ENCODE measurements around the gene LRRC8A.
A peak's percentile ranks its signal among the peaks of the same experiment; 100 is the strongest.
"Not testable (repeated sequence)": the region's sequence is repeated elsewhere in the genome, so short reads cannot be mapped to it uniquely, and the experiment has no call there.

LRRC8A gene

DNA sequence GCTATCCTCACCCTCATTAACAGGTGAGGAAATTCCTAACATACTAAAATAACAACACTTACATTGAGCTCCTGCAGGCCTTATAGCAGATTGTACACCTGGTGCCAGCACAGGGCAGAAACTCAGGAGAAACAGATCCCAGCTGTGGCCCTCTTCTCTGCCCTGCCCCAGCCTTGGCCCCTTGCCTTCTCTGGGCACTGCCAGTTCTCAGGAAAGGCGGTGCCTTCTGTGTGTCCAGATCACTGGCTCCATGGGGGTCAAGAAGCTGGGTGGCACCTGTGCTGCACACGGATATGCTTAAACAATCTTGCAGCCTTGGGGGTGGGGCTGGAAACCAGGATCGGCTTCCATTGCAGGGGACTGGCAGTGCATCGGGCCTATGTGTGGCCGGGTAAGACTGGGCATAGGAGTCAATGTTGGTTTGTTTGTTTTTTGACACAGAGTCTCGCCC lies 19.5 kb upstream of the LRRC8A start:
- DNase-seq (ENCODE audit: low read depth): no peak
- H3K4me3 ChIP-seq (ENCODE audit: low read depth, low read length): no peak overlapping the region

DNA sequence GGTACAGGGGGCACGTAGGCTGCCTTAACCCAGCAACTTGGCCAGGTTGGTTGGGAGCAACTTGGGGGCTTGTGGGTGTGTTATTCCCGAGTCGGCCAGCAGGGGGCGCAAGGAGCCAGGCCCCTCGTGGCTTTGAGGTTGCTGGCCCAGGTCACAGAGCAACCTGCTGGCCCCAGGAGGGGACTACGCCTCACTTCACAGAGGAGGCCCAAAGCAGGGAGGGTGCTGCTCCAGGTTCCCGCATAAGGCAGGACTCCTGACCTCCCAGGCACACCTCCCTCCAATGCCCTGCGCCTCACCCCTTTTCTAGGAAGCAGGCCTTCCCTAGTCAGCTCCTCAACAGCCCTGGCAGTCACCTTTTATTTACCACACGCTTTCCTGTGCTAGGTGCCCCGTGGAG lies 18.3 kb upstream of the LRRC8A start:
- DNase-seq (ENCODE audit: low read depth): no peak
- no peak overlapping the region for H3K4me3 ChIP-seq (ENCODE audit: low read depth, low read length)

DNA sequence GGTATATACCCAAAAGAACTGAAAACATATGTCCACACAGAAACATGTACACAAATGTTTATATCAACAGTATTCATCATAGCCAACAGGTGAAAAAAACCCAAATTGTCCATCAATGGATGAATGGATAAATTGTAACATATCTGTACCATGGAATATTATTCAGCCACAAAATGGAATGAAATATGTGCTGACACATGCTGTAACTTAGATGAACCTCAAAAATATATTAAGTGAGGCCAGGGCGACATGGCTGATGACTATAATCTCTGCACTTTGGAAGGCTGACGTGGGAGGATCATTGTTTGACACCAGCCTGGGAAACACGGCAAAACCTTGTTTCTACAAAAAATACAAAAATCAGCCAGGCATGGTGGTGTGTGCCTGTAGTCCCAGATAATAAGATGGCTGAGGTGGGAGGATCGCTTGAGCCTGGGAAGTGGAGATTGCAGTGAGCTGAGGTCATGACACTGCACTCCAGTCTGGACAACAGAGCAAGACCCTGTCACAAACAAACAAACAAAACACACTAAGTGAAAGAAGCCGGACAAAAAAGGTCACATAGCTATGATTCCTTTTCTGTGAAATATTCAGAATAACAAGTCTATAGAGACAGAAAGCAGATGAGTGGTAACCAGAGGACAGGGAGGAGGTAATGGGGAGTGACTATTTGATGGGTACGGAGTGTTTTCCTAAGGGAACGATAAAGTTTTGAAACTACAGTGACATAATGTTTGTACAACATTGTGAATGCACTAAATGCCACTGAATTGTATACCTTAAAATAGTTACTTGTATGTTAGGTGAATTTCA lies 11.6 kb upstream of the LRRC8A start:
- DNase-seq (ENCODE audit: low read depth): no peak
- H3K4me3 ChIP-seq (ENCODE audit: low read depth, low read length): no peak overlapping the region

DNA sequence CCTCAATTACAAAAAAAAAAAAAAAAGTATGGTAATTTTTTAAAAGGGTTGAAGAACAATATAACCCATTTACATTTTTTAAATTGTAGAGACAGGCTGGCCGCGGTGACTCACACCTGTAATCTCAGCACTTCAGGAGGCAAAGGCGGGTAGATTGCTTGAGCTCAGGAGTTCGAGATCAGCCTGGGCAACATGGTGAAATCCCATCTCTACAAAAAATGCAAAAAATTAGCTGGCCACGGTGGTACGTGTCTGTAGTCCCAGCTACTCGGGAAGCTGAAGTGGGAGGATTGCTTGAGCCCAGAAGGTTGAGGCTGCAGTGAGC lies 11.0 kb upstream of the LRRC8A start:
- not testable (repeated sequence) for H3K4me3 ChIP-seq (ENCODE audit: low read depth, low read length); DNase-seq (ENCODE audit: low read depth)

DNA sequence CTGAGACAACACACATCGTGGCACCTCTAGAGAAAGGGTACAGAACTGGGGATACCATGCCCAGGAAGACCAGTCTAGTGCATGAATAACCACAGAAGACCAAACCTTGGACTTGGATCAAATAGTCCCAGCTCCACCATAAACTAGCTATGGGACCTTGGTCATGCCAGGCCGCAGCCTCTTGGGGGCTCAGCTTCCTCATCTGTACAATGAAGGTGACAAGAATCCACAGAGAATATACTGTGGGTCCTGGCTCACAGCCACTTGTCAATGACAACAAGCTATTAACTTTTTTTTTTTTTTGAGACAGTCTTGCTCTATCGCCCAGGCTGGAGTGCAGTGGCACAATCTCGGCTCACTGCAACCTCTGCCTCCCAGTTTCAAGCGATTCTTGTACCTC lies 4.1 kb upstream of the LRRC8A start:
- DNase-seq (ENCODE audit: low read depth): no peak
- no peak overlapping the region for H3K4me3 ChIP-seq (ENCODE audit: low read depth, low read length)

DNA sequence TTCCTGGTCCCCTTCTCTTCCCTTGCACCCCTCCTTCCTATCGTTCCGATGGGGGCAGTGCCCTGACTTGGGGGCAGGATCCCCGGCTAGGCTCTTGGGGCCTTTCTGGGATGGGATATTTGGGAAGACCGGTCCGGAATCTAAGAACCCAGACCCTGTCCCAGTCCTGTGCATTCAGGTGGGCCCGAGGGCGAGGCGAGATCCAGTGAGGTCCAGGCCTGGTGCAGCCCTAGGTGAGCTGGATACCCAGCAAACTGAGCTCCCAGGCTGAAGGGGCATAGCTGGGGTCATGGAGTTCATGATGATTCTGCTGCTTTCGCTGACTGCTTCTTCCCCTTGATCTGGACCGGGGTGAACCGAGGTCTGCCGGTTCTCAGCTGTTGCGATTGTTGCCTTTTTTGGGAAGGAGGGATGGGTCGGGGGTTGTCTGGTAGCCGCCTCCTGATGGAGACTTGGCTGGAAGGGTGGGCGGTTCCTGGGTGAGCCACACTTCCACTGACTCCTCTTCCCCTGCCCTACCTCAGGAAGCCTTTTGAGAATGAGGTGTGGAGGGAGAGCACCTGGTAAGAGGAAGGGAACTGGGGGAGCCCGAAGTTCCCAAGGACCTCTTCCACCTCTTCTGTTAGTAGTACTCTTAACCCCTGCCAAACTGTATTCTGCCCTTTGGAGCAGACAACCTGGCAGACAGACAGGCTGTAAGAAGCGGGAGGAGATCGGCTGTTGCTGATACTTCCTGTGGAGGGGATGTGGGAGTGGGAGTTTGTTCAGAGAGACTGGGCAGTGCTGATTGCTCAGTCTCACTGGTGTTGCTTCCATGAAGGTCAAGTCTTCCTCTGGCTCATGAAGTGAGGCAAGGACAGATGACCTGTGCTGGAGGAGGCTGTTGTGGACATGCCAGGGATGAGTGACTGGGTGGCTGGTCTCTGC lies 1.0 kb downstream of the LRRC8A start:
- H3K4me3 ChIP-seq (ENCODE audit: low read depth, low read length): peak overlapping the region; percentile 90
- DNase-seq (ENCODE audit: low read depth): no peak

DNA sequence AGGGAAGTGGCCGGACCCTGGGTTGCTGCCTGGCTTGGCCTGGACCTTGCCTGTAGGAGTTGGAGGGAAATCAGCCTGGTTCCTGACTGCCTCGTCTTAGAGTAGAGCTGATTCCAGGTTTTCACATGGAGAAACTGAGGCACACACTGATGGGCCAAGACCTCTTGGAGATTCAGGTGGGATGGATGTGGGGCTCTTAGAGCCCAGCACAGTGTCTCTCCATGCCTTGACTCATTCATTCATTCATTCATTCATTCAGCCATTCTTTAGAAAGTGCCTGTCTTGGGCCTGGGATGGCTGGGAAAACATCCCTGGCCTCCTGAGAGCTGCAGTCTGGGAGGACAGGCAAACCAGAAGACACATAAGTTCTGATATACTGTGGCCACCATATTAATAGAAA lies 2.2 kb downstream of the LRRC8A start:
- no peak overlapping the region for H3K4me3 ChIP-seq (ENCODE audit: low read depth, low read length)
- DNase-seq (ENCODE audit: low read depth): no peak

DNA sequence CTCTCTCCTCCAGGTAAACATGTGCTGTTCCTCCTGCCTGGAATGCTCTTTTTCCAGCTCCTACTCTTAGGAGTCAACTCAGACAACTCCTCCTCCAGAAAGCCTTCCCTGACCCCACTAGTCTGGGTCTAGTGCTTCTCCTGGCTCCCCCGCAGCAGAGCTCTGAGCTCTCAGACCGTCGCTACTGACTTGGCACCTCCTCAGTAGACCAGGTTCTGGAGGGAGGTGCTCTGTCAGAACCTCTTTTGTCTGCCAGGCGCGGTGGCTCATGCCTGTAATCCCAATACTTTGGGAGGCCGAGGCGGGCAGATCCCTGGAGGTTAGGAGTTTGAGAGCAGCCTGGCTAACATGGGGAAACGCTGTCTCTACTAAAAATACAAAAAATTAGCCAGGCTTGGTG lies 3.4 kb downstream of the LRRC8A start:
- H3K4me3 ChIP-seq (ENCODE audit: low read depth, low read length): no peak overlapping the region

DNA sequence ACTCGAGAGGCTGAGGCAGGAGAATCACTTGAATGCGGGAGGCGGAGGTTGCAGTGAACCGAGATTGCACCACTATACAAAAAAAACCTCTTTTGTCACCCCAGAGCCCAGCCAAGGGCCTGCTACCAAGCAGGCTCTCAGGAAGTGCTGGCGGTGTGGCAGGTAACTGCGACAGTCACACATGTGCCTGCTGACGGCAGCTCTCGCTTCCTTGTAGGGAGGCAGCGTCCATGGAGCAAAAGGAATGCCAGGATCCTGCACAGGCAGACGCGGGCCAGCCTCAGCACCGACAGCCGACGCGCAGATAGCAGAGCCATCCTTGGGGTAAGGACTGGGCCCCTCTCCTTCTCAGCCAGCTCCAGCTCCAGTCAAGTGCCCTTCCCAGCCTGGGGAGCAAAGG lies 3.9 kb downstream of the LRRC8A start:
- H3K4me3 ChIP-seq (ENCODE audit: low read depth, low read length): no peak overlapping the region
- DNase-seq (ENCODE audit: low read depth): no peak

More for the DNA sequence above, 3.4 kb downstream of the LRRC8A start:
- no peak for DNase-seq (ENCODE audit: low read depth)

DNA sequence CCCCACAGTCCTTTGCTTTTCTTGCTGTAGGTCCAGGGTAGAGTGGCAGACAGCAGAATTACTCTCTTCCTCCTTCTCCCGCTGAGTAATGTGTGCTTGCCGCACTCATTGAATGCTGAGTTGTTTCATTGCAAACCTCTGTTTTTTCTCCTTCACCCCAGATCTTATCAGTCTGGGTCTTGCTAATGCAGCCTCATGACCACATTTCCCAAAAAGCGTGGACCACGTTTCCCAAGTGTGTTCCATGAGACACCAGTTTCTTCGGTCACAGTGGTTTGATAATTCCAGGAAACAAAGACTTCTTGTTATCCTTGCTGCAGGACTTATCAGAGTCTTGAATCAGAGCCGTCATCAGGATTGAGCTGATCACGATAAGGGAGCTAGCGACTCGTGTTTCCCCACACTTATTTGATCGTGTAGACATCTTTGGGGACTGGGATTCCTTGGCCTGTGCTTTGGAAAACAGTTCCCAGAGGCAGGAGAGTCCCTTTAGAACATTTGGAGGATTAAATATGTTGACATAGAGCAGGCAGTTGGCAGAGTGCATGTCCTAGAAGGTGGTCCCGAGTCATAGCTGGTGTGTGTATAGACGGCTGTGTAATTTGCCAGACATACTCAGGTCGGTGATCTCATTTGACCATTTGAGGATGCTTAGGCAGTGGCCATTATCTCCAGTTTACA lies 4.4 kb downstream of the LRRC8A start:
- no peak for DNase-seq (ENCODE audit: low read depth)
- H3K4me3 ChIP-seq (ENCODE audit: low read depth, low read length): no peak overlapping the region

DNA sequence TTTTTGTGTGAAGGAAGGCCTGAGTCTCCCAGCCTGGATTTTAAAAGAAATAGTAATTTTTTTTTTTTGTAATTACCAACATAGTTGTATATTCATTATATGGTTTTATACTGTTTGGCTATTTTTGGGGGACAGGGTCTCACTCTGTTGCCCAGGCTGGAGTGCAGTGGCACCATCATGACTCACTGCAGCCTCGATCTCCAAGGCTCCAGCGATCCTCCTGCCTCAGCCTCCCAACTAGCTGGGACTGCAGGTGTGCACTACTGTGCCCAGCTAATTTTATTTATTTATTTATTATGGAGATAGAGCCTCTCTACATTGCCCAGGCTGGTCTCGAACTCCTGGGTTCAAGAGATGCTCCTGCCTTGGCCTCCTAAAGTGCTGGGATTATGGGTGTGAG lies 5.1 kb downstream of the LRRC8A start:
- no peak for DNase-seq (ENCODE audit: low read depth)
- no peak overlapping the region for H3K4me3 ChIP-seq (ENCODE audit: low read depth, low read length)

DNA sequence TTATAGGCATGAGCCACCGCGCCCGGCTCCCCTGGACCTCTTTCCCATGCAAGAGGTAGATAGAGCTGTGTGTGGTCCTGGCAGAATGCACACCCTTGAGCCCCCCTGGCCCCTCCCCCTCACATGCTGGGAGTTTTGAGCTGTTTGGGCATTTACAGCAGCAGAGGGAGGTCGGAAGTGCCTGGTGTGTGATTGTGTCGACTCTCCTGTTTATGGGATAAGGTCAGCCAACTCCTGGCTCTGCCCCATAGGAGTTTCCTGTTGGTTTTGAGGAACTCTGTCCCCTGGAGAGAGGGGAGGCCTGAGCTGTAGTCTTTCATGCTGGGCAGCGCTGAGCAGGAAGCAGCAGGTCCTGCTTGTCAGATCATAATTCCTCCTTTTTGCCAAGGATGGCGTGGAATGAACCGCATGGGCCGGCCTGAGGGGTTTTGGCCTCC lies 6.0 kb downstream of the LRRC8A start:
- DNase-seq (ENCODE audit: low read depth): no peak
- no peak overlapping the region for H3K4me3 ChIP-seq (ENCODE audit: low read depth, low read length)

DNA sequence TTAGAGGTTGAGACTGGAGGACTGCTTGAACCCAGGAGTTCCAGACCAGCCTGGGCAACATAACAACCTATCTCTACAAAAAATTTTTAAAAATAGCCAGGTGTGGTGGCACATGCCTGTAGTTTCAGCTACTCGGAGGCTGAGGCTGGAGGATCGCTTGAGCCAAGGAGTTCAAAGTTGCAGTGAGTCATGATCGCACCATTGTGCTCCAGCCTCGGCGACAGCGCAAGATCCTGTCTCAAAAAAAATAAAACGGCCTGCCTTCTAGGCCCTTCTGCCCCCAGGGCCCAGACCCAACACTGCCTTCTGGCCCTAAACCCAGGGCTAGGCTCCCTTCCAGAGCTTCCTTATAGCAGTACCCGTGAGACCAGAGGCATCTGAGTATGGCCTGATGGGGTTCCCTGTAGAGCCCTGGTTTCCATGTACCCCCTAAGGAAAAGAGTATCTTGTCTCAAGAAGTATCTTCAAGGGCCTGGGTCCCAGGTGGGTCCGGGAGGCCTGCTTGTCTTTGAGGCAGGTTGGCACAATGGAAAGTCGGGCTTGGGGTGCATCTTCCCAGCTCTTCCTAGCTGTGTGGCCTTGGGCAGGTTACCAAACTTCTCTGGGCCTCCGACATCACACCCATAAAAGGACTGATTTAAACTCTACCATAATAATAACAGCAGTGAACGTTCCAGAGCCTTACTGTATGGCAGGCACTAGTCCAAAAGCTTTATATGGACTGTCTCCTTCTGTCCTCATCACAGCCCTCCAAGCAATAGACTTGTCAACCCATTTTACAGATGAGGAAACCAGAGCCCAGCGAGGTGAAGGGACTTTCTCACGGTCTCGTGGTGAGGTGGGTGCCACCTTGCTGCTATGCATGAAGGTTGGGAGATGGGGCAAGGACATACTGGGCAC lies 9.6 kb downstream of the LRRC8A start:
- no peak for DNase-seq (ENCODE audit: low read depth)
- no peak overlapping the region for H3K4me3 ChIP-seq (ENCODE audit: low read depth, low read length)

DNA sequence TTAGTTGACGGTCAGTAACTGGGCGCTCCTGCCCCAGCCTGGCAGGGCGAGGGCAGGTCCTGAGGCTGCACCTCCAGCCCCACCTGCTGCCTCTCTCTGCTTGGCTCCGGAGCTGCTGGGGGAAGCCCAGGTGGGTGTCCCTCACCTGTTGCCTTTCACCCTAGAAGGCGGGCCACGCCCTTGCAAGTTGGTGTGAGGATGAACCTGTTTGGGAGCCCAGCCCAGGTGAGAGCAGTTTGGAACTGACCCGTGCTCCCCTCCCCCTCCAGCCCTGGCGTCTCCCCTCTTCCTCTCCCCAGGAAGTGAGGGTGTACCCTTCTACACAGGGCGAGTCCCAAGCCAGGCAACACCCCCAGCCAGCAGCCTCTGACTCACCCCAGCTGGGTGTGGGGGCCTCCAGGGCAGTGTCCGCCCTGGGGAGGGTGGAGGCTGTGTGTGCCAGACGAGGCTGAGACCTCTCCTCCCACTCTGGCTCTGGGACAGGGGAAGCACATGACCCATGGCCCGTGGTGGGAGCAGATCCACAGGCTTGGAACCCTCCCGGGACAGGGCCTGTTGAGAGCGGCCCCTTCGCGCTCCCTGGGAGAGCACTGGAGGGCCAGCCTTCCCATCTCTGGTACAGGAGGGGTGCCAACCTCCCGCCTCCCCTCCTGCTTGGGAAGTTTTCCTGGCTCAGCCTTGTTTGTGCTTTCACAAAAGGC lies 10.4 kb downstream of the LRRC8A start:
- peak; percentile 52 for DNase-seq (ENCODE audit: low read depth)
- H3K4me3 ChIP-seq (ENCODE audit: low read depth, low read length): no peak overlapping the region

DNA sequence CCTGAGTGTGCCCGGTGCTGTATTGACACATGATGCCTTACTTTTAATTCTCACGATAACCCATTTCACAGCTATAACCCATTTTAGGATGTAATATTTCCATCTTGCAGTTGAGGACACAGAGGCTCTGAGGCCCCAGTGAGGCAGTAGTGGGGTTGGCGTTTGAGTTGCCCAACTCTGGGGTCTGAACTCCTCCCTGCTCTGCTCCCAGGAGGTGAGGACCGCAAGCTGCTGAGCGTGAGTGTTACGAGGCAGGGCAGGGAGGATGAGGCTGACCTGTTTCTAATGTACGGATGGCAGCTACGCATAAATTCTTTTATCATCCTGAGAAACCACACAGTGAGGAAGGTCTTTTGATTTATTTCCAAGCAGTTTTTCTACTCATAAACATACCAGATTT lies 11.4 kb downstream of the LRRC8A start:
- no peak overlapping the region for H3K4me3 ChIP-seq (ENCODE audit: low read depth, low read length)
- DNase-seq (ENCODE audit: low read depth): no peak

DNA sequence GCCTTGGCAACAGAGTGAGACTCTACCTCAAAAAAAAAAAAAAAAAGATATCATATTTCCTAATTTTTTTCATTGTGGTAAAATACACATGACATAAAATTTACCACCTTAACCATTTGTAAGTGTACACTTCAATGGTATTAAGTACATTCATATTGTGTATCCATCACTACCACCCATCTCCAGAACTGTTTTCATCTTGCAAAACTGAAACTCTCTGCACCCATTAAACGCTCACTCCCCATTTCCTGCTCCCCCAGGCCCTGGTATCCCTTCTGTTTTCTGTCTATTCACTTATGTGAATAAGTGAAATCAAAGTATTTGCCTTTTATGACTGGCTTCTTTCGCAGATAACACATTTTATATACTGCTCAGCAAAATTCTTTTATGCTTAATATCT lies 12.8 kb downstream of the LRRC8A start:
- DNase-seq (ENCODE audit: low read depth): no peak

DNA sequence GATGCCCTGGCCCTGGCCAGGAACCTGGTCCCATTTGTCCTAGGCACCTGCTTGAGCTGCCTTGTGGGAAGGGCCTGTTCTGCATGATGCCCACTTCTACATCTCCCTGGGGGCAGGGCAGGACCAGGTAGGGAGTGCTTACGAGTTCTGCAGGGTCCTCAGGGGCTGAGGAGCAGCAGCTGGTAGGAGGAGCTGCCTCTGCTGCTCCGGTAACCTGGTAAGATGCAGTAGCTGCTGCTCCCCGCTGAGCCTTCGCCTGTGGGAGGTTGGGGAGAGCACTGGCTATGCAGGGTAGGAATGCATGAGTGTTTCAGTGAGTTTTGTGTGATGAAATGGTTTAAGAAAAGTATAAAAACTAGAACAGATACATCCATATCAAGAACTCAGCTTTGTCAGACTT lies 13.6 kb downstream of the LRRC8A start:
- DNase-seq (ENCODE audit: low read depth): no peak
- no peak overlapping the region for H3K4me3 ChIP-seq (ENCODE audit: low read depth, low read length)

More for the DNA sequence above, 12.8 kb downstream of the LRRC8A start:
- no peak overlapping the region for H3K4me3 ChIP-seq (ENCODE audit: low read depth, low read length)

DNA sequence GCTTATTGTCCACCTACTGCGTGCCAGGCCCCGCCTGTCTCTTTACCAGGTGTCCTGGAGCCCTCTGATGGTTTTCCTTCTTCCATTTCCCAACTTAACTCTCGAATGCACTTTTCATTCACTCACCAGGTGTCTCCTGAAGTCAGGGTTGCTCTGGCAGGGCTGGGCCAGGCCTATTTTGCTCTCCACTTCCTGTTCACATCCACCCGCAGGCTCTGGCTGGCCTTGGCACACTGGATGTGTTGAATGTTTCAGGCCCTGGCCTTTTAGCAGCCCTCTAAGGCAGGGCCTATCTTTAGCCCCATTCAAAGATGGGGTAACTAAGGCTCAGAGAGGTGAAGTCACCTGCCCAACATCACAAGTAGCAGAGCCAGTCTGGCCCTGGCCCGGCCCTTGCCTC lies 16.4 kb downstream of the LRRC8A start:
- H3K4me3 ChIP-seq (ENCODE audit: low read depth, low read length): no peak overlapping the region
- DNase-seq (ENCODE audit: low read depth): no peak

Data from skeletal muscle cell (primary cell).